GM19351 (cell line): ENCODE measurements around the gene TMEM267.
"Not testable (repeated sequence)": the region's sequence is repeated elsewhere in the genome, so short reads cannot be mapped to it uniquely, and the experiment has no call there.

ENCODE experiments used
- ATAC-seq: cut with Tn5 transposase; IDR thresholded peaks from one replicate; pipeline ENCODE4 v1.9.1; 2021; ENCODE audit warnings: mild to moderate bottlenecking, moderate library complexity; ENCODE audit not compliant: unreplicated experiment

Gene TMEM267

DNA sequence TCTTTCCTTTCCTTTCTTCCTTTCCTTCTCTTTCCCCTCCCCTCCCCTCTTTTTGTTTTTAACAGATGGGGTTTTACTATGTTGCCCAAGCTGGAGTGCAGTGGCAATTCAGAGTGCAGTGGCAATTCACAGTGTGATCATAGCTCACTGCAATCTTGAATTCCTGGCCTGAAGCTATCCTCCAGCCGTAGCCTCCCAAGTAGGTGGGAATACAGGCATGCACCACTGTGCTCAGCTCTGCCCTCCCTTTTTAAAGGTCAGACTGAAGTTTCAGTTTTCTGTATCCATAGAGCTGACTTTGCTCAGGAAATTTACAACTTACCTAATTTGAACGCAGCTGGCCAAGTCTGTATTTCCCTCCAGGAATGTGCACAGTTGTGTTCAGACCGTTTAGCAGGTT is 72.2 kb downstream of the TMEM267 start:
- no peak for ATAC-seq

- ATAC-seq, result no peak
Observed at GRCh38 chr5:43410414-43410813, 73.3 kb downstream of the TMEM267 start.

- no peak for ATAC-seq
Observed at GRCh38 chr5:43409809-43410271, 73.8 kb downstream of the TMEM267 start.

DNA sequence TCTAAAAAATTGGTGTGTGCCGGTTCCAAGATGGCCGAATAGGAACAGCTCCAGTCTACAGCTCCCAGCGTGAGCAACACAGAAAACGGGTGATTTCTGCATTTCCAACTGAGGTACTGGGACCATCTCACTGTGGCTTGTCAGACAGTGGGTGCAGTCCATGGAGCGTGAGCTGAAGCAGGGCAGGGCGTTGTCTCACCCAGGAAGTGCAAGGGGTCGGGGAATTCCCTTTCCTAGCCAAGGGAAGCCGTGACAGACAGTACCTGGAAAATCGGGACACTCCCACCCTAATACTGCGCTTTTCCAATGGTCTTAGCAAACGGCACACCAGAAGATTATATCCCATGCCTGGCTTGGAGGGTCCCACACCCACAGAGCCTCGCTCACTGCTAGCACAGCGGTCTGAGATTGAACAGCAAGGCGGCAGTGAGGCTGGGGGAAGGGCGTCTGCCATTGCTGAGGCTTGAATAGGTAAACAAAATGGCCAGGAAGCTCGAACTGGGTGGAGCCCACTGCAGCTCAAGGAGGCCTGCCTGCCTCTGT is 81.1 kb downstream of the TMEM267 start:
- ATAC-seq, result not testable (repeated sequence)

GRCh38 chr5:43401827-43402226 is 81.8 kb downstream of the TMEM267 start:
- ATAC-seq, result no peak

- ATAC-seq, result no peak
Observed at GRCh38 chr5:43400082-43400481, 83.6 kb downstream of the TMEM267 start.

DNA sequence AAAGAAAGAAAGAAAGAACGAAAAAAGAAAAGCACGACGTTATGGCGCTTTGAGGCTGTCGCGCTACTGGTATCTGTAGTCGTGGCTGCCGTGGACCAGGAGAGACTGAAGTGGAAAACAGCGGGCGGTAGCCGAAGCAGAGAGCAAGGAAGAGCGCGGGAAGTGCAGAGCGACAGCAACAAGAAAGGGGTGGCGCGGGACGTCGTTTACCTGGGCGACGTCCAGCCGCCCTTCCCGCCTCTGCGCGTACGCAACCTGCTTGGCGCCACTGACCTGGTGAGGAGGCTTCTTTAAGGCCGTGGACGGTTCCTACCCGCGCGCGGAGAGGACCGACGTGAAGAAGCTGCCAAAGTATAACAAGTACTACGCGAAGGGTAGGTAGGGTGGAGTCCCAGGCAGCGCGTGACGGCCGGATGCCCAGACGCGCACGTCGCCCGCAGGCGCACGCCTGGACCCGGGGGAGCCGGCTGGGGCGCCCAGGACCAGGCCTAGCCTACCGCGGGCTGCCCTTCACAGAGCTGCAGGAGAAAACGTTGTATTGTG is 86.8 kb downstream of the TMEM267 start:
- peak; percentile 97 for ATAC-seq
